Measurements from ENCODE around the gene TMC1. TPM values are rescaled to one million over a fixed set of nuclear protein-coding genes. Genes with fewer than 3 reads are reported as not detected.

The TMC1 gene
- total and polyA plus RNA-seq, 2 of the 13 experiments (the other 11 are each of a cell fraction or from before 2014, with no cell fraction given) = 0.02 to 0.03 TPM

GRCh38 chr9:72477930-72478518 is 43.4 kb upstream of the TMC1 start (continued):
- TF ChIP-seq SNAPC4 (CRISPR knock-in tag; IDR thresholded peaks at IDR 0.05) (no peak), ZNF589 (CRISPR knock-in tag; conservative IDR thresholded peaks at IDR 0.05) (no peak), ZNF75D (CRISPR knock-in tag; IDR thresholded peaks at IDR 0.05; ENCODE audit: borderline replicate concordance) (no peak), STAG1 (CRISPR knock-in tag; IDR thresholded peaks at IDR 0.05) (no peak), ZFP82 (CRISPR knock-in tag; IDR thresholded peaks at IDR 0.05; ENCODE audit: borderline replicate concordance) (no peak), POLR2G (IDR thresholded peaks at IDR 0.05; ENCODE audit: low read depth, low read length) (no peak), TEAD3 (CRISPR knock-in tag; optimal IDR thresholded peaks at IDR 0.05; ENCODE audit: borderline replicate concordance) (peak; percentile 66), SRF (IDR thresholded peaks at IDR 0.05; ENCODE audit: low read depth, low read length) (peak; percentile 69), SOX13 (IDR thresholded peaks at IDR 0.05) (0 out of 2 replicates have a peak, but pooled peaks have one; percentile 10), SOX13 (CRISPR knock-in tag; conservative IDR thresholded peaks at IDR 0.05 in 1 of 2, IDR thresholded peaks at IDR 0.05 in 1 of 2) (peak in 1 of 2 experiments; percentile 55; a peak in 1 of 4 replicates), ZNF704 (CRISPR knock-in tag; IDR thresholded peaks at IDR 0.05; ENCODE audit: borderline replicate concordance) (no peak), ZNF609 (CRISPR knock-in tag; IDR thresholded peaks at IDR 0.05; ENCODE audit: borderline replicate concordance) (peak; percentile 64; the same call in 1 of the 2 replicates), FOXA3 (CRISPR knock-in tag; IDR thresholded peaks at IDR 0.05) (peak; percentile 84), ZUFSP (CRISPR knock-in tag; IDR thresholded peaks at IDR 0.05; ENCODE audit: borderline replicate concordance) (no peak), GTF2F1 (IDR thresholded peaks at IDR 0.05; ENCODE audit: low read length) (no peak), THAP11 (CRISPR knock-in tag; IDR thresholded peaks at IDR 0.05) (0 out of 2 replicates have a peak, but pooled peaks have one; percentile 19), ZNF121 (CRISPR knock-in tag; IDR thresholded peaks at IDR 0.05) (peak; percentile 75; the same call in 1 of the 2 replicates)

All from HepG2 (cell line).